ENCODE results near the gene EPN2.

EPN2 gene

GRCh38 chr17:19262650-19263631 lies 25.8 kb downstream of the EPN2 start:
- FAIRE-seq (peak; percentile 47), DNase-seq (ENCODE audit: insufficient read length, low spot score) (no peak)
- TF ChIP-seq TAF1 (IDR thresholded peaks at IDR 0.05; ENCODE audit: low read depth, low read length) (no peak), POLR2AphosphoS5 (IDR thresholded peaks at IDR 0.05; ENCODE audit: low read depth, low read length) (no peak), POLR2A (IDR thresholded peaks at IDR 0.05; ENCODE audit: low read depth, low read length) (no peak), PAX5 (IDR thresholded peaks at IDR 0.05; ENCODE audit: insufficient read depth, low read length, severe bottlenecking) (no peak), SPI1 (IDR thresholded peaks at IDR 0.05; ENCODE audit: low read depth, low read length) (no peak), POU2F2 (IDR thresholded peaks at IDR 0.05; ENCODE audit: low read depth, low read length) (no peak)

GRCh38 chr17:19263641-19264051 lies 26.5 kb downstream of the EPN2 start:
- no peak for TF ChIP-seq POU2F2 (IDR thresholded peaks at IDR 0.05; ENCODE audit: low read depth, low read length)
- no peak for TF ChIP-seq SPI1 (IDR thresholded peaks at IDR 0.05; ENCODE audit: low read depth, low read length)
- no peak for TF ChIP-seq PAX5 (IDR thresholded peaks at IDR 0.05; ENCODE audit: insufficient read depth, low read length, severe bottlenecking)
- DNase-seq (ENCODE audit: insufficient read length, low spot score) (no peak), FAIRE-seq (no peak)

- DNase-seq (ENCODE audit: insufficient read length, low spot score) (no peak), FAIRE-seq (no peak)
- no peak for TF ChIP-seq POU2F2 (IDR thresholded peaks at IDR 0.05; ENCODE audit: low read depth, low read length)
Measured at GRCh38 chr17:19264268-19264667, 27.1 kb downstream of the EPN2 start.

GRCh38 chr17:19264681-19265080 lies 27.5 kb downstream of the EPN2 start:
- DNase-seq (ENCODE audit: insufficient read length, low spot score) = no peak
- TF ChIP-seq TAF1 (IDR thresholded peaks at IDR 0.05; ENCODE audit: low read depth, low read length) (no peak), POU2F2 (IDR thresholded peaks at IDR 0.05; ENCODE audit: low read depth, low read length) (no peak), PAX5 (IDR thresholded peaks at IDR 0.05; ENCODE audit: insufficient read depth, low read length, severe bottlenecking) (no peak)

GRCh38 chr17:19265755-19266154 lies 28.6 kb downstream of the EPN2 start:
- DNase-seq (ENCODE audit: insufficient read length, low spot score) (no peak), FAIRE-seq (no peak)
- no peak for TF ChIP-seq PAX5 (IDR thresholded peaks at IDR 0.05; ENCODE audit: insufficient read depth, low read length, severe bottlenecking)
- no peak for TF ChIP-seq POLR2A (IDR thresholded peaks at IDR 0.05; ENCODE audit: low read depth, low read length)
- TF ChIP-seq TAF1 (IDR thresholded peaks at IDR 0.05; ENCODE audit: low read depth, low read length) = no peak
- TF ChIP-seq POU2F2 (IDR thresholded peaks at IDR 0.05; ENCODE audit: low read depth, low read length) = no peak
- no peak for TF ChIP-seq SPI1 (IDR thresholded peaks at IDR 0.05; ENCODE audit: low read depth, low read length)
- TF ChIP-seq POLR2AphosphoS5 (IDR thresholded peaks at IDR 0.05; ENCODE audit: low read depth, low read length) = no peak

More at GRCh38 chr17:19264681-19265080, 27.5 kb downstream of the EPN2 start:
- no peak for FAIRE-seq

GRCh38 chr17:19268611-19269010 lies 31.4 kb downstream of the EPN2 start:
- TF ChIP-seq PAX5 (IDR thresholded peaks at IDR 0.05; ENCODE audit: insufficient read depth, low read length, severe bottlenecking) = no peak
- TF ChIP-seq POLR2AphosphoS5 (IDR thresholded peaks at IDR 0.05; ENCODE audit: low read depth, low read length) = no peak
- TF ChIP-seq POLR2A (IDR thresholded peaks at IDR 0.05; ENCODE audit: low read depth, low read length) = no peak
- no peak for TF ChIP-seq TAF1 (IDR thresholded peaks at IDR 0.05; ENCODE audit: low read depth, low read length)
- TF ChIP-seq POU2F2 (IDR thresholded peaks at IDR 0.05; ENCODE audit: low read depth, low read length) = no peak
- TF ChIP-seq SPI1 (IDR thresholded peaks at IDR 0.05; ENCODE audit: low read depth, low read length) = no peak
- DNase-seq (ENCODE audit: insufficient read length, low spot score) (no peak), FAIRE-seq (no peak)

GRCh38 chr17:19269106-19269505 lies 31.9 kb downstream of the EPN2 start:
- no peak for TF ChIP-seq POLR2A (IDR thresholded peaks at IDR 0.05; ENCODE audit: low read depth, low read length)
- TF ChIP-seq TAF1 (IDR thresholded peaks at IDR 0.05; ENCODE audit: low read depth, low read length) = no peak
- no peak for TF ChIP-seq SPI1 (IDR thresholded peaks at IDR 0.05; ENCODE audit: low read depth, low read length)
- TF ChIP-seq POLR2AphosphoS5 (IDR thresholded peaks at IDR 0.05; ENCODE audit: low read depth, low read length) = no peak
- TF ChIP-seq POU2F2 (IDR thresholded peaks at IDR 0.05; ENCODE audit: low read depth, low read length) = no peak
- TF ChIP-seq PAX5 (IDR thresholded peaks at IDR 0.05; ENCODE audit: insufficient read depth, low read length, severe bottlenecking) = no peak
- FAIRE-seq (peak; percentile 74), DNase-seq (ENCODE audit: insufficient read length, low spot score) (no peak)

- no peak for TF ChIP-seq POLR2A (IDR thresholded peaks at IDR 0.05; ENCODE audit: low read depth, low read length)
- no peak for TF ChIP-seq TAF1 (IDR thresholded peaks at IDR 0.05; ENCODE audit: low read depth, low read length)
- TF ChIP-seq POLR2AphosphoS5 (IDR thresholded peaks at IDR 0.05; ENCODE audit: low read depth, low read length) = no peak
- TF ChIP-seq PAX5 (IDR thresholded peaks at IDR 0.05; ENCODE audit: insufficient read depth, low read length, severe bottlenecking) = no peak
- FAIRE-seq = no peak
- DNase-seq (ENCODE audit: insufficient read length, low spot score) = no peak
Measured at GRCh38 chr17:19269641-19270040, 32.5 kb downstream of the EPN2 start.

GRCh38 chr17:19270347-19270703 lies 33.2 kb downstream of the EPN2 start:
- DNase-seq (ENCODE audit: insufficient read length, low spot score) = no peak
- TF ChIP-seq POU2F2 (IDR thresholded peaks at IDR 0.05; ENCODE audit: low read depth, low read length) = no peak
- no peak for TF ChIP-seq SPI1 (IDR thresholded peaks at IDR 0.05; ENCODE audit: low read depth, low read length)
- TF ChIP-seq TAF1 (IDR thresholded peaks at IDR 0.05; ENCODE audit: low read depth, low read length) = no peak
- TF ChIP-seq POLR2AphosphoS5 (IDR thresholded peaks at IDR 0.05; ENCODE audit: low read depth, low read length) = no peak
- TF ChIP-seq PAX5 (IDR thresholded peaks at IDR 0.05; ENCODE audit: insufficient read depth, low read length, severe bottlenecking) = no peak
- TF ChIP-seq POLR2A (IDR thresholded peaks at IDR 0.05; ENCODE audit: low read depth, low read length) = no peak
- no peak for FAIRE-seq

Measured in GM12891 (cell line).